ENCODE data around the gene RGS9. TPM values are rescaled to one million over a fixed set of nuclear protein-coding genes. Genes with fewer than 3 reads are reported as not detected.

Gene RGS9
- total and polyA plus RNA-seq, 2 donors (not counting 1 experiment from before 2014, with no cell fraction given), result 0.36 to 3.4 TPM

DNA sequence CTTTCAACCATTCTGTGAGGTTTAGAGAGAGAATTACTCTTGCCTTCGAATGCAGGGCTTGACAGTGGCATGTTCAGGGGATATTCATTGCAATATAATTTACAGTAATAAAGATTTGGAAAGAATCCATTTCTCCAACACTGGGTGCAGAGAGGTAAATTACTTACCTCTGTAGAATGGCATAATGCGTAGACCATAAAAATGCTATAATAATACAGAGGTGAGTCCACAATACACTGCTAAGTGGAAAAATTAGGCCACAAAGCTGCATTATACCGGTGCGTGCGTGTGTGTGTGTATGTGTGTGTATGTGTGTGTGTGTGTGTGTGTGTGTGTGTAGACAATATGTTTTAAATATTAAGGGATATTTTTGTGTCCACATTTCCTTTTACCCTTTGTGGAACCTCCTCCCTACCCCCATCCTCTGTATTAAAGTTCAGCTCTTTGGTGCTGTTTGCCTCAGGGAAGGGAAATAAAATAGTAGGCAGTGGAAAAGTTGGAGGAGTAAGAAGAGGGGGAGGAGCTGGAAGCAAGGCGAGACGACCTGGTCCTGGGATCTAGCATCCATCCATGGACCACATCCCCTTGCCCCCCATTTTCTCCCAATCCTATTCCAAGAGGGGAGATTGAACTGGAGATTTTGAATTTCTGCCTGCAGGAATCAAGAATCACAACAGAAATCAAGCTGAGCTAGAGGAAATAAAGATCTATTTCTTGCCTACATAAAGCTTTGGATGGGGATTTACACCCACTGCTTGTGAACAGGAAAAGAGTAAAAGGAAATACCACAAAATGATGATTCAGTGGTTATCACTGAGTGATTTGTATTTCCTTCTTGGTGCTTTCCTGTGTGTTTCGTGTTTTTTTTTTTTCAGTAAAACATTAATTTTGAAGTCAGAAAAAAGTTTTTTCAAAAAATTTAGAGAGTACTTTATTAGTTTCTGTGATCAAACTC lies 124.8 kb downstream of the RGS9 start:
- WGBS (ENCODE audit: insufficient coverage), result no CpG with 5 or more reads among the region's 8 CpGs
- peaks cover 0 to 5% (median 0%) of the 10 kb centered on the region in 3 donors for H3K9me3 ChIP-seq (ENCODE audit: control extremely low read depth in 1 of 3, control insufficient read depth in 2 of 3, insufficient read depth in 1 of 3, low read length in 2 of 3)
- no peaks in the 10 kb centered on the region for H3K4me1 ChIP-seq (ENCODE audit: control insufficient read depth in 2 of 2, insufficient read depth in 2 of 2, low read length in 2 of 2)
- Mint-ChIP-seq H3K4me1 (no peaks in the 10 kb centered on the region), H3K27ac (no peak overlapping the region), H3K4me3 (no peak overlapping the region), H3K27me3 (peaks cover 43% of the 10 kb centered on the region), H3K9me3 (ENCODE audit: insufficient read depth) (peaks cover 5% of the 10 kb centered on the region)
- intact Hi-C loops (cut with micrococcal nuclease), result no loop called here
- ChIA-PET CTCF (no interaction called here), POLR2A (no interaction called here)
- no peaks in the 10 kb centered on the region for H3K36me3 ChIP-seq (replicated peaks in 1 of 2; ENCODE audit: control extremely low read depth in 1 of 2, control insufficient read depth in 1 of 2, extremely low read depth in 1 of 2, insufficient read depth in 2 of 2, low read length in 1 of 2)
- ATAC-seq (ENCODE audit: low read depth), result no peak
- H3K27me3 ChIP-seq (replicated peaks in 1 of 4; ENCODE audit: control extremely low read depth in 1 of 4, control insufficient read depth in 3 of 4, insufficient read depth in 4 of 4, low read length in 3 of 4), result peaks cover 0 to 6% (median 3%) of the 10 kb centered on the region in 4 experiments
- H3K27ac ChIP-seq (ENCODE audit: low read length in 2 of 2), result no peak overlapping the region
- no peak overlapping the region for H3K9ac ChIP-seq (ENCODE audit: low read length)
- no peak overlapping the region for H3K4me3 ChIP-seq (ENCODE audit: control extremely low read depth in 1 of 5, extremely low read depth in 1 of 5, insufficient read depth in 1 of 5, low read depth in 2 of 5, low read length in 4 of 5)
- no peak overlapping the region for H2AFZ ChIP-seq (ENCODE audit: insufficient read depth, low read depth, low read length, poor library complexity, severe bottlenecking)
- no peak overlapping the region for H3K4me2 ChIP-seq (replicated peaks; ENCODE audit: low read depth, low read length, poor library complexity, severe bottlenecking)
- no peaks in the 10 kb centered on the region for H3K79me2 ChIP-seq (ENCODE audit: control insufficient read depth, insufficient read depth, low read length)
- DNase-seq, result no peak
- TF ChIP-seq CTCF (IDR thresholded peaks at IDR 0.05) (no peak), EZH2 (IDR thresholded peaks at IDR 0.05; ENCODE audit: borderline replicate concordance, insufficient read depth, low read depth, low read length, poor library complexity, severe bottlenecking) (no peak)
- H4K20me1 ChIP-seq (ENCODE audit: control insufficient read depth, insufficient read depth, low read length, poor library complexity, severe bottlenecking), result no peaks in the 10 kb centered on the region

GRCh38 chr17:65265276-65265675 lies 128.1 kb downstream of the RGS9 start:
- CTCF ChIA-PET, result no interaction called here

More at GRCh38 chr17:65265276-65265675, 128.1 kb downstream of the RGS9 start:
- H3K4me3 Mint-ChIP-seq, result no peak overlapping the region
- H3K9me3 ChIP-seq (ENCODE audit: control extremely low read depth in 1 of 3, control insufficient read depth in 2 of 3, insufficient read depth in 1 of 3, low read length in 2 of 3), result no peaks in the 10 kb centered on the region
- H3K27me3 Mint-ChIP-seq, result peaks cover 42% of the 10 kb centered on the region
- H3K27ac Mint-ChIP-seq, result no peak overlapping the region
- no peak overlapping the region for H2AFZ ChIP-seq (ENCODE audit: insufficient read depth, low read depth, low read length, poor library complexity, severe bottlenecking)
- H3K9ac ChIP-seq (ENCODE audit: low read length), result no peak overlapping the region
- H3K27ac ChIP-seq (ENCODE audit: low read length in 2 of 2), result no peak overlapping the region
- no peak overlapping the region for H3K4me2 ChIP-seq (replicated peaks; ENCODE audit: low read depth, low read length, poor library complexity, severe bottlenecking)
- H3K79me2 ChIP-seq (ENCODE audit: control insufficient read depth, insufficient read depth, low read length), result no peaks in the 10 kb centered on the region
- no peaks in the 10 kb centered on the region for H3K4me1 Mint-ChIP-seq
- POLR2A ChIA-PET, result no interaction called here
- no peak overlapping the region for H3K4me3 ChIP-seq (ENCODE audit: control extremely low read depth in 1 of 5, extremely low read depth in 1 of 5, insufficient read depth in 1 of 5, low read depth in 2 of 5, low read length in 4 of 5)
- ATAC-seq (ENCODE audit: low read depth) (no peak), DNase-seq (no peak)
- H4K20me1 ChIP-seq (ENCODE audit: control insufficient read depth, insufficient read depth, low read length, poor library complexity, severe bottlenecking), result no peaks in the 10 kb centered on the region
- no peaks in the 10 kb centered on the region for H3K4me1 ChIP-seq (ENCODE audit: control insufficient read depth in 2 of 2, insufficient read depth in 2 of 2, low read length in 2 of 2)
- no peaks in the 10 kb centered on the region for H3K36me3 ChIP-seq (replicated peaks in 1 of 2; ENCODE audit: control extremely low read depth in 1 of 2, control insufficient read depth in 1 of 2, extremely low read depth in 1 of 2, insufficient read depth in 2 of 2, low read length in 1 of 2)
- no peak for TF ChIP-seq EZH2 (IDR thresholded peaks at IDR 0.05; ENCODE audit: borderline replicate concordance, insufficient read depth, low read depth, low read length, poor library complexity, severe bottlenecking)
- no peak for TF ChIP-seq CTCF (IDR thresholded peaks at IDR 0.05)
- intact Hi-C loops (cut with micrococcal nuclease), result no loop called here
- H3K9me3 Mint-ChIP-seq (ENCODE audit: insufficient read depth), result peaks cover 7% of the 10 kb centered on the region
- peaks cover 0 to 6% (median 3%) of the 10 kb centered on the region in 4 experiments for H3K27me3 ChIP-seq (replicated peaks in 1 of 4; ENCODE audit: control extremely low read depth in 1 of 4, control insufficient read depth in 3 of 4, insufficient read depth in 4 of 4, low read length in 3 of 4)
